Endothelial cell of umbilical vein (primary cell): ENCODE data around the gene SF3B5. TPM values are rescaled to one million over a fixed set of nuclear protein-coding genes. Genes with fewer than 3 reads are reported as not detected.

Experiments
- BruUV-seq: library from RNA; stranded (reverse); fragments of 400-500 nt; replicated peaks from 2 replicates; lab custom pipeline; 2021; lab: Mats Ljungman, UMichigan
- CTCF ChIA-PET: fragments of 300-600, 350-600 bp; sonication (Branson Sonifier 250); formaldehyde crosslinking; loops from one replicate; lab custom pipeline; 2021; ENCODE audit warnings: antibody characterized with exemption, inconsistent platforms; lab: Charles Lee
- POLR2A ChIA-PET: fragments of 300-600, 350-600 bp; sonication (Branson Sonifier 250); formaldehyde crosslinking; loops from one replicate; lab custom pipeline; 2021; ENCODE audit warnings: antibody characterized with exemption, inconsistent platforms; lab: Charles Lee
- DNase-seq: peaks from one replicate; pipeline ENCODE4 v3.0.0-alpha.2; 2011; ENCODE audit warnings: low read depth, low spot score
- FAIRE-seq: peaks from 2 replicates; lab custom pipeline; 2011; peaks lifted over from hg19 to GRCh38; lab: Jason Lieb, UNC
- H2AFZ ChIP-seq: 2 replicates; pipeline ENCODE4 v1.6.0; 2012; ENCODE audit warnings: low read depth, low read length, control low read depth, inconsistent platforms
- H3K27ac ChIP-seq: 2 replicates; pipeline ENCODE4 v1.5.1; 2011; ENCODE audit warnings: low read depth, mild to moderate bottlenecking, control low read depth, low read length, moderate library complexity; ENCODE audit not compliant: insufficient read depth
- H3K27me3 ChIP-seq, 2 experiments: 2 replicates each; pipeline versions ENCODE4 v1.6.0 to v1.6.1; 2011; ENCODE audit warnings: low read length in 2 of 2, mixed read lengths in 1 of 2; ENCODE audit not compliant: control insufficient read depth in 2 of 2, insufficient read depth in 2 of 2
- H3K36me3 ChIP-seq, 2 experiments: 2 replicates in 1 of 2; 3 replicates in 1 of 2; pipeline ENCODE4 v1.5.1; 2011; ENCODE audit warnings: low read length in 2 of 2, mild to moderate bottlenecking in 1 of 2, moderate library complexity in 1 of 2; ENCODE audit not compliant: control insufficient read depth in 2 of 2, insufficient read depth in 2 of 2; ENCODE audit errors: extremely low read depth in 1 of 2
- H3K4me1 ChIP-seq: 3 replicates; pipeline ENCODE4 v1.5.1; 2011; ENCODE audit warnings: mild to moderate bottlenecking, low read length; ENCODE audit not compliant: control insufficient read depth, insufficient read depth; ENCODE audit errors: extremely low read depth
- H3K4me2 ChIP-seq: 2 replicates; pipeline ENCODE4 v1.6.1; 2011; ENCODE audit warnings: low read length, control low read depth, mixed read lengths; ENCODE audit not compliant: insufficient read depth
- H3K4me3 ChIP-seq, 3 experiments: fragments of 200-600 bp in 1 of 3; sonication (generic), shearing (Covaris generic) in 1 of 3; replicated peaks in 1 of 3; 2 replicates each; pipeline ENCODE4 v1.5.1; 2011 to 2016; ENCODE audit warnings: control low read depth in 3 of 3, low read length in 3 of 3, mild to moderate bottlenecking in 2 of 3, inconsistent platforms in 1 of 3, low read depth in 1 of 3, moderate library complexity in 1 of 3; ENCODE audit not compliant: insufficient read depth in 1 of 3
- H3K79me2 ChIP-seq: 2 replicates; pipeline ENCODE4 v1.6.0; 2012; ENCODE audit warnings: low read length, inconsistent platforms; ENCODE audit not compliant: control insufficient read depth, insufficient read depth
- H3K9ac ChIP-seq: replicated peaks from 2 replicates; pipeline ENCODE3; 2011; ENCODE audit warnings: low read length, control low read depth; ENCODE audit not compliant: insufficient read depth; ENCODE audit errors: extremely low read depth
- H3K9me1 ChIP-seq: replicated peaks from 3 replicates; pipeline ENCODE4 v1.6.0; 2011; ENCODE audit warnings: mild to moderate bottlenecking, low read length; ENCODE audit not compliant: control insufficient read depth, insufficient read depth; ENCODE audit errors: extremely low read depth
- H3K9me3 ChIP-seq: replicated peaks from 2 replicates; pipeline ENCODE4 v1.5.1; 2012; ENCODE audit warnings: low read length, inconsistent platforms; ENCODE audit not compliant: control insufficient read depth, insufficient read depth
- H4K20me1 ChIP-seq: replicated peaks from 2 replicates; pipeline ENCODE3; 2011; ENCODE audit warnings: mild to moderate bottlenecking, low read length; ENCODE audit not compliant: control insufficient read depth, insufficient read depth; ENCODE audit errors: extremely low read depth
- CTCF ChIP-seq, 2 donors: IDR thresholded peaks; 1 replicate in 1 of 2; 2 replicates in 1 of 2; pipeline ENCODE4 v1.5.1; 2011; ENCODE audit warnings: low read length in 2 of 2, mild to moderate bottlenecking in 2 of 2, moderate library complexity in 2 of 2, control low read depth in 1 of 2, inconsistent platforms in 1 of 2, low read depth in 1 of 2; ENCODE audit not compliant: insufficient read depth in 1 of 2; ENCODE audit errors: extremely low read depth in 1 of 2
- EZH2 ChIP-seq: IDR thresholded peaks from 2 replicates; pipeline ENCODE4 v1.6.1; 2012; ENCODE audit warnings: borderline replicate concordance, low read depth, mild to moderate bottlenecking, moderate library complexity, low read length, inconsistent platforms; ENCODE audit not compliant: severe bottlenecking
- FOS ChIP-seq: IDR thresholded peaks from 2 replicates; pipeline ENCODE4 v1.6.1; 2011; ENCODE audit warnings: mild to moderate bottlenecking, low read length, moderate library complexity, borderline replicate concordance; ENCODE audit not compliant: insufficient read depth
- GATA2 ChIP-seq: IDR thresholded peaks from 2 replicates; pipeline ENCODE4 v1.7.0; 2011; ENCODE audit warnings: low read depth, mild to moderate bottlenecking, moderate library complexity, mixed read lengths, low read length; ENCODE audit not compliant: insufficient read length, insufficient read depth
- JUN ChIP-seq: IDR thresholded peaks from 2 replicates; pipeline ENCODE4 v1.6.1; 2011; ENCODE audit warnings: borderline replicate concordance, low read depth; ENCODE audit not compliant: insufficient read length, insufficient read depth
- MAX ChIP-seq: IDR thresholded peaks from 2 replicates; pipeline ENCODE4 v1.6.1; 2011; ENCODE audit not compliant: insufficient read depth, insufficient read length
- MYC ChIP-seq: IDR thresholded peaks from one replicate; pipeline ENCODE4 v1.6.1; 2011; ENCODE audit warnings: mild to moderate bottlenecking, low read depth, low read length
- POLR2A ChIP-seq: IDR thresholded peaks from 2 replicates; pipeline ENCODE4 v1.6.1; 2012; ENCODE audit warnings: low read depth, mild to moderate bottlenecking, control low read depth, low read length
- POLR2AphosphoS5 ChIP-seq: IDR thresholded peaks from 2 replicates; pipeline ENCODE4 v1.6.1; 2012; ENCODE audit warnings: low read depth, mild to moderate bottlenecking, control low read depth, low read length, moderate library complexity; ENCODE audit not compliant: insufficient read depth
- dilution Hi-C: fragments of 300-500 bp; cut with MboI; formaldehyde crosslinking; loops from one replicate; pipeline ENCODE4 v1.15.0; 2019; ENCODE audit warnings: low sequenced_read_pairs; ENCODE audit not compliant: extremely low pct_ligation_motif_present
- intact Hi-C: fragments of 100-400 bp; cut with micrococcal nuclease; formaldehyde crosslinking; loops from one replicate; pipeline ENCODE4 v1.10.0; 2022
- polyA plus RNA-seq, 4 experiments: library from polyadenylated mRNA; depleted of rRNA in 3 of 4; stranded (reverse) in 3 of 4; unstranded in 1 of 4; fragments of >200 nt; gene quantifications; 2 replicates each; pipeline versions ENCODE4 v1.2.1 to v1.2.3, GENCODE V29; 2011 to 2012; ENCODE audit warnings: missing spikeins in 1 of 4
- total RNA-seq: library from RNA; stranded (reverse); gene quantifications from 2 replicates; pipeline ENCODE4 v1.2.3, GENCODE V29; 2021

Gene SF3B5
- total and polyA plus RNA-seq, 2 donors (not counting 3 experiments of a cell fraction or from before 2014, with no cell fraction given): 185 to 540 TPM

GRCh38 chr6:144055121-144055931, 40.0 kb downstream of the SF3B5 start:
- no peaks in the 10 kb centered on the region for H3K79me2 ChIP-seq

More at GRCh38 chr6:144055121-144055931, 40.0 kb downstream of the SF3B5 start:
- TF ChIP-seq POLR2A (no peak), CTCF (IDR thresholded peaks at IDR 0.05; ENCODE audit: extremely low read depth in 1 of 2, insufficient read depth in 1 of 2, low read depth in 1 of 2, low read length in 2 of 2) (no peak), POLR2AphosphoS5 (no peak), JUN (no peak), GATA2 (no peak), MAX (no peak), EZH2 (no peak), MYC (no peak), FOS (no peak)
- no TSS peak for BruUV-seq
- no peak for FAIRE-seq
- no peak overlapping the region for H3K9ac ChIP-seq
- no peaks in the 10 kb centered on the region for H3K9me1 ChIP-seq
- dilution Hi-C loops: no loop called here
- H3K4me2 ChIP-seq: no peak overlapping the region
- H2AFZ ChIP-seq: no peak overlapping the region
- DNase-seq: no peak
- H3K4me3 ChIP-seq: no peak overlapping the region
- H3K36me3 ChIP-seq: no peaks in the 10 kb centered on the region
- ChIA-PET CTCF (interaction anchor here (0.5 kb wide), 1 partner anchor 163 kb away, joined by 3 read pairs; no protein-coding TSS in a partner anchor), POLR2A (no interaction called here)
- intact Hi-C loops: no loop called here
- no peaks in the 10 kb centered on the region for H3K4me1 ChIP-seq
- no peaks in the 10 kb centered on the region for H3K9me3 ChIP-seq
- peaks cover 7 to 15% of the 10 kb centered on the region in 2 experiments for H3K27me3 ChIP-seq
- H4K20me1 ChIP-seq: no peaks in the 10 kb centered on the region
- no peak overlapping the region for H3K27ac ChIP-seq
